T-helper 17 cell (primary cell): ENCODE data around the gene DMRT1. TPM values are rescaled to one million over a fixed set of nuclear protein-coding genes. Genes with fewer than 3 reads are reported as not detected.
"Not testable (repeated sequence)": the region's sequence is repeated elsewhere in the genome, so short reads cannot be mapped to it uniquely, and the experiment has no call there.

Experiments
- ATAC-seq: fragments of 150-1000 bp; cut with Tn5 transposase; 2 replicates; pipeline ENCODE4 v1.10.0; 2021; ENCODE audit warnings: mild to moderate bottlenecking, moderate library complexity
- DNase-seq, 3 donors: peaks; one replicate each; pipeline versions ENCODE4 v3.0.0 to v3.0.0-alpha.2; 2020 to 2021
- H3K9me3 ChIP-seq: one replicate; pipeline ENCODE4 v1.7.0; 2013; ENCODE audit warnings: low read length, mild to moderate bottlenecking; ENCODE audit not compliant: control insufficient read depth, poor library complexity, severe bottlenecking
- H3K27ac Mint-ChIP-seq: one replicate; pipeline ENCODE4 v1.8.0; 2022; ENCODE audit warnings: mild to moderate bottlenecking, moderate library complexity, mixed read lengths
- H3K27me3 Mint-ChIP-seq: one replicate; pipeline ENCODE4 v1.8.0; 2022; ENCODE audit warnings: mixed read lengths
- H3K36me3 Mint-ChIP-seq: one replicate; pipeline ENCODE4 v1.8.0; 2022; ENCODE audit warnings: low read depth, mixed read lengths
- H3K4me1 Mint-ChIP-seq: one replicate; pipeline ENCODE4 v1.8.0; 2022; ENCODE audit warnings: mild to moderate bottlenecking, mixed read lengths
- H3K4me3 Mint-ChIP-seq: one replicate; pipeline ENCODE4 v1.8.0; 2022; ENCODE audit warnings: mild to moderate bottlenecking, moderate library complexity, mixed read lengths
- total RNA-seq, 4 donors: library from RNA in 2 of 4; stranded (reverse) in 2 of 4; gene quantifications; one replicate each; pipeline ENCODE4 v1.2.3 and lab custom pipeline; 2022 to 2026

Gene DMRT1
- total RNA-seq, 2 donors from 2014 or later: not detected

DNA sequence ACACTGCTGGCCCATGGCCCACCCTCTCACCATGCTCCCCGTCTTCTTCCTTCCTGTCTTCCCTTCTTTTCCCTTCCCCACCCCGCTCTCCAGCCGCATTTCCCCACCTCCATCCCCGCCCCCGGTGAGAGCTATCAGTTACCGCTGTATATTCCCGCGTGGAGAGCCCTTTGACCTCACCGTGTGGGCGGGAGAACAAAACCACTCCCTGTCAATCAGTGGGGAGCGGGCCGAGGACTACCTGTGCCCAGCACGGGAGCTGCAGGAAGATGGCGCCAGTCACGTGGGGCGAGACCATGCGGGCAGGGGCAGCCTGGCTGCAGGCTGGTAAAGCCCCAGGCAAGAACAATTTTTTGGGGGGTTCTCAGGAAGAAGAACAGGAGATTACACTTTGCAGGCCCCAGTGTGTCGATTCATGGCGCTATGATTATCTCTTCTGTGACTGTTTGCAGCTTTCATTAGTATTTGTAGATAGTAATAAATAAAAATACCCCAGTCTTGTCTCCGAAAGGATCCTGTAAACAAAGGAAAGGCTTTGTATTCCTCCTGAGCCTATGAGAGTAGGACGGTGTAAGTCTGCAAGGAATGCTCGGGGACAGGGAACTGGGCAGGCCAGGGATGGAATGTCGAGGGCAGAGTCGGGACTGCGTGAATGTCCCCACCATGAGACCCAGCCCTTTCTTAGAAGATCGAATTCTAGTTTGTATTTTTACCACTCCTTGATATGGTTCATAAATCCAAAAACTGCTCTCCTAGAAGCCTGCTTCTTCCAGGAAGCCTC lies 14.8 kb upstream of the DMRT1 start:
- Mint-ChIP-seq H3K27ac (no peak overlapping the region), H3K27me3 (no peaks in the 10 kb centered on the region), H3K4me3 (no peak overlapping the region), H3K4me1 (no peaks in the 10 kb centered on the region), H3K36me3 (no peaks in the 10 kb centered on the region)
- no peaks in the 10 kb centered on the region for H3K9me3 ChIP-seq
- DNase-seq (no peak), ATAC-seq (no peak)

DNA sequence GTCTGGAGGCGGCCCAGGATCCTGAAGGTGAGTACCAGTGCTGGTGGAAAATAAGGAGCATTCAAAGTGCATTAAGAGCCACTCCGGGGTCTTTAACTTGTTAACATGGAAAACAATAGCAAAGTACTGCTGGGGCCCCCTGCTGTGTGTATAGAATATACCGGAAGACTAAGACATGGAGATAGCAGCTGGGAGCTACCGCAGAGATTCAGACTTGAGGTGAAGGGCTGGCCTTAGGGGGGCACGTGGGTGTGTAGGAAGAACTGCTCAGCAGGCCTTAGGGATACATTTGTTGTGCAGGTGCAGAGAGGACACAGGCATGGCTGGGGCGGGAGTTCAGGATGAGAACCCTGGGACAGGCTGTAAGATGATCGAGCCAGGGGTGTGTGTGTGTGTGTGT lies 1.2 kb upstream of the DMRT1 start:
- no peak for DNase-seq
- peak overlapping the region; percentile 54 for H3K4me3 Mint-ChIP-seq

DNA sequence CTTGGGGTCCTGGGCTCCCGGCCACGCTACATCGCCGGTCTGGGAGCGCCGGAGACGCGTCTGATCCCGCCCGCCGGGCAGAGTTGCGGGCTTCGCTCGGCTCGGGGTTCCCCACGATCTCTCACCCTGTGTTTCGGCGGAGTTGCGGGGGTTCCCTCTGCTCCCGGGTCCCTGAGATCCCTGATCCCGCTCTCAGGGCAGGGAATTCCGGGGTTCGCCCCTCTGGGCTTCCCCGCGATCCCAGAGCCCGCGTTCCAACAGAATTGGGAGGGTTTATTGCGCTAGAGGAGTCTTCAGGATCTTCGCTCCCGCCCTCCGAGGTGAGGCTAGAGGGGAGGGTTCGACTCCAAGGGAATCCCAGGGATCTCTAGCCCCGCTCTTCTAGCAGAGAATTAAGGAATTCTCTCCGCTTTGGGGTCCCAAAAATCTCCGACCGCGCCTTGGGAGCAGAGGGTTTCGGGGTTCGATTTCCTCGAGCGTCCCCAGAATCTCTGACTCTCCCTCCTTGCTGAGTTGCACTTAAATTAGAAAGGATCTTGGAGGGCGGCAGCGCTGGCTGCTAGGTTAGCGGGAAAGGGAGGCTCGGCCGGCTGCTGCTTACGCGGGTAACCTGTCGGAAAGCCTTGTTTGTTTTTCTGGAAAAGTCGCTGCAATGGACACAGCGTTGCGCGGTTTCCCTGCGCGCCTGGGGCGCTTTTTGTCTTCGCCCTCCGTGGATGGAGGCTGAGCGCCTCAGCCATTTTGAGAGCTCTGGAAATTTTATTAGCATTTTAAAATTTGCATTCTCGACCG lies 1.3 kb downstream of the DMRT1 start:
- H3K27me3 Mint-ChIP-seq: peaks cover 70% of the 10 kb centered on the region
- no peak for DNase-seq
- H3K36me3 Mint-ChIP-seq: peaks cover 6% of the 10 kb centered on the region
- peaks cover 3% of the 10 kb centered on the region for H3K9me3 ChIP-seq
- peaks cover 9% of the 10 kb centered on the region for H3K4me1 Mint-ChIP-seq
- no peak overlapping the region for H3K27ac Mint-ChIP-seq
- no peak for ATAC-seq
- peak overlapping the region; percentile 25 for H3K4me3 Mint-ChIP-seq

More for the DNA sequence above, 1.2 kb upstream of the DMRT1 start:
- peaks cover 54% of the 10 kb centered on the region for H3K27me3 Mint-ChIP-seq
- no peak for ATAC-seq
- peaks cover 2% of the 10 kb centered on the region for H3K36me3 Mint-ChIP-seq
- H3K27ac Mint-ChIP-seq: no peak overlapping the region
- H3K9me3 ChIP-seq: no peaks in the 10 kb centered on the region
- H3K4me1 Mint-ChIP-seq: peaks cover 5% of the 10 kb centered on the region

DNA sequence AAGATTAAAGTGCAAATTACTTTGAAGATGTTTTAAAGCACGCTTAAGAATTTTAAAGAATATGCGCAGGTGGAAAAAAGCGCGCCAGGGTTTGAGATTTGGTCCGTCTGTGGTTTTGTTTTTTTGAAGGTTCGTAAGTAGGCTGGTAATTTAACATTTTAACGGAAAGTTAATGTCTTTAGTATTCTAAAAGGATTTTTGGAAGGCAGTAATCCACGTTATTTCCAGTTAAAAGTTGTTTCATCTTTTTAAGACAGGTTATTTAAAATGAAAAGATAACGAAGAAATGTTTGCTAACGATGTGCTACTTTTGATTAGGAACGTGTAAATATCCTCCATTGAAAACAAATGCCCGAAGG lies 1.9 kb downstream of the DMRT1 start:
- ATAC-seq (no peak), DNase-seq (no peak)
- peaks cover 71% of the 10 kb centered on the region for H3K27me3 Mint-ChIP-seq
- peaks cover 6% of the 10 kb centered on the region for H3K36me3 Mint-ChIP-seq
- H3K9me3 ChIP-seq: peaks cover 3% of the 10 kb centered on the region
- peaks cover 9% of the 10 kb centered on the region for H3K4me1 Mint-ChIP-seq
- peak overlapping the region; percentile 6 for H3K4me3 Mint-ChIP-seq
- no peak overlapping the region for H3K27ac Mint-ChIP-seq

DNA sequence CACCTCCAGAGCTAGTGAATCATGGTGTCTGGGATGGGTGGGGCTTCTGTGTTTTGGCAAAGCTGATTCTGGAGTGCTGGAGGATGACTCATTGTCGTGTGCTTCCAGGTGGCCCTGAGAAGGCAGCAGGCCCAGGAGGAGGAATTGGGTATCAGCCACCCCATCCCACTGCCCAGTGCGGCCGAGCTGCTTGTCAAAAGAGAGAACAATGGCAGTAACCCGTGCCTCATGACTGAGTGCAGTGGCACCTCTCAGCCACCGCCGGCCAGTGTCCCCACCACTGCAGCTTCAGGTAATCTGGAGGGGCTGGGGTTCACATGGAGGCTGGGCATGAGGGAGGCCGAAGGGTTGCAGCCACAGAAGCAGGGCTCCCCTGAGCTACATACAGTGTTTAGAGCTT lies 5.4 kb downstream of the DMRT1 start:
- DNase-seq (no peak), ATAC-seq (no peak)
- H3K27ac Mint-ChIP-seq: no peak overlapping the region
- H3K9me3 ChIP-seq: peaks cover 3% of the 10 kb centered on the region
- peaks cover 6% of the 10 kb centered on the region for H3K4me1 Mint-ChIP-seq
- peaks cover 4% of the 10 kb centered on the region for H3K36me3 Mint-ChIP-seq
- peaks cover 64% of the 10 kb centered on the region for H3K27me3 Mint-ChIP-seq
- H3K4me3 Mint-ChIP-seq: no peak overlapping the region

DNA sequence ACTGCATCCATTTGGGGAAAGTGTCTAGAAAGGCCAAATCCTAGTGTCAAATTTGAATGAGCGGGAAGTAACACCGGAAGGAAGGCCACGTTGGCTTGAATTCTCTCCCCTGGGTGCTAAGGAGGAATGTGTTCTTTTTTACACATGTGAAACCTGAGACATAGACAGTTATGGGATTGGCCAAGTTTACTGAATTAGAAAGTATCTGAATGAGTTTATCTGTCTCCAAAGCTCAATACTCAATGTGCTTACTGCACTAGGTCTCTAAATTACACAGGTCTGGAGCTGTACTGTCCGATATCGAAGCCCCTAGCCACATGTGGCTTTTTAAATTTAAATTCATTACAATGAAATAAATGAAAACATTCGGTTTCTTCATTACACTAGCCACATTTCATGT lies 6.0 kb downstream of the DMRT1 start:
- DNase-seq (no peak), ATAC-seq (no peak)
- no peak overlapping the region for H3K27ac Mint-ChIP-seq
- peaks cover 4% of the 10 kb centered on the region for H3K36me3 Mint-ChIP-seq
- H3K4me3 Mint-ChIP-seq: no peak overlapping the region
- H3K4me1 Mint-ChIP-seq: peaks cover 6% of the 10 kb centered on the region
- H3K27me3 Mint-ChIP-seq: peaks cover 67% of the 10 kb centered on the region
- peaks cover 3% of the 10 kb centered on the region for H3K9me3 ChIP-seq

DNA sequence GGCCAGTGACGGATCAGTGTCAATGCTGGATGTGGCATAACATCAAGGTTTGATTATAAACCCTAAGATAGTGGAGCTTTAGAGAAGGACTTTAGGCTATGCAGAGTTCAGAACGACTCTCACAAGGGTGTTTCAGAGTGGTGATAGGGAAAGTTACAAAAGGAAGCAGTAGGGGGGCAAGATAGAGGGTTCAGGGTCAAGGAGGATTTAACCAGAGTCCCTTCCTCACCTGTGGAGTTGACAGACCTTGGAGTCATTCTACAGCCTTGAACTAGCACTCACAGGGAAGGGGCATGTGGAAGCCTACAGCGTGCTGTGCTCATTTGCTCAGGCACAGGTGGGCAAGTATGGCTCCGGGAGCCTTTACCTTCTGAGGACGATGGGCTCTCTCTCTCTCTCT lies 7.9 kb downstream of the DMRT1 start:
- H3K27me3 Mint-ChIP-seq: peaks cover 58% of the 10 kb centered on the region

DNA sequence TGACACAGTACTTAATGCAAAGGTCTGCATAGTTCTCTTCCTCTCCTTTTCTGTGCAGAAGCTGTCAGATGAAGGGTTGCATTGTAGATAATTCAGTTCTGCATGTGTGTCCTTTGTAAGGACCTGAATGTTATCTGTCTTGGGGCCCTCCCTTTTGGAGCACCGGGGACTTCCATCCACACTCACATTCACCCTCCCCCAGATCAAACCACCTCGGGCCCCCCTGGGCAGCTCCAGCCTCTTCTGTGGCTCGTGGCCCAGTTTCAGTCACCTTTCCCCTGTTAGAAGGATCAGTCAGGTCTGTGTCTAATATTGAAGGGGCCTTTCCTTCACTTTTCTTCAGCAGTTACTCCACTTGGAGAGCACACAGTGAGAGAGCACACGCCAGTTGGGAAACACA lies 11.0 kb downstream of the DMRT1 start:
- H3K4me3 Mint-ChIP-seq: no peak overlapping the region
- no peaks in the 10 kb centered on the region for H3K36me3 Mint-ChIP-seq
- H3K27me3 Mint-ChIP-seq: peaks cover 30% of the 10 kb centered on the region
- ATAC-seq (no peak), DNase-seq (no peak)
- no peaks in the 10 kb centered on the region for H3K9me3 ChIP-seq
- peak overlapping the region; percentile 27 for H3K27ac Mint-ChIP-seq
- no peaks in the 10 kb centered on the region for H3K4me1 Mint-ChIP-seq

More for the DNA sequence above, 7.9 kb downstream of the DMRT1 start:
- Mint-ChIP-seq H3K4me1 (peaks cover 4% of the 10 kb centered on the region), H3K4me3 (no peak overlapping the region), H3K36me3 (peaks cover 4% of the 10 kb centered on the region), H3K27ac (no peak overlapping the region)
- peaks cover 3% of the 10 kb centered on the region for H3K9me3 ChIP-seq
- DNase-seq: no peak
- ATAC-seq: no peak

DNA sequence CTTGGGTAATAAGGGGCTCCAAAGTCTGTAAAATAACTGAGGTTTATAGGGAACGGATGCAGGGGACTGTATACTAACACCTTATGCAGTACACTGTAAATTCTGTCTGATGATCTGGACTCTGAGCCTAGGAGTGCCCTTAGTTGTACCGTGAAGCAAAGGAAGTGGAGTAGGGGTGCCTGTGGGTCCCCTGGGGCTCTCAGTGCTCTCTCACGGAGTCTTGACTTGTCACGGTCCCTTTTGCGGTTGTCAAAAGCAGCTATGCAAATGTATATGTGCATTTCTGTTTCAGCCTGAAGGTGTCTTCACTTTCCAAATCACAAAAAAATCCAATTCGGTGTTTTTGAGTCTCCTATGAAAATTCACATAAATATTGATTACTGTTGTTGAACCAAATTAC lies 17.8 kb downstream of the DMRT1 start:
- H3K27me3 Mint-ChIP-seq: peaks cover 4% of the 10 kb centered on the region
- no peaks in the 10 kb centered on the region for H3K9me3 ChIP-seq
- H3K27ac Mint-ChIP-seq: no peak overlapping the region
- no peak overlapping the region for H3K4me3 Mint-ChIP-seq
- no peaks in the 10 kb centered on the region for H3K36me3 Mint-ChIP-seq
- no peak for DNase-seq
- H3K4me1 Mint-ChIP-seq: no peaks in the 10 kb centered on the region
- no peak for ATAC-seq

DNA sequence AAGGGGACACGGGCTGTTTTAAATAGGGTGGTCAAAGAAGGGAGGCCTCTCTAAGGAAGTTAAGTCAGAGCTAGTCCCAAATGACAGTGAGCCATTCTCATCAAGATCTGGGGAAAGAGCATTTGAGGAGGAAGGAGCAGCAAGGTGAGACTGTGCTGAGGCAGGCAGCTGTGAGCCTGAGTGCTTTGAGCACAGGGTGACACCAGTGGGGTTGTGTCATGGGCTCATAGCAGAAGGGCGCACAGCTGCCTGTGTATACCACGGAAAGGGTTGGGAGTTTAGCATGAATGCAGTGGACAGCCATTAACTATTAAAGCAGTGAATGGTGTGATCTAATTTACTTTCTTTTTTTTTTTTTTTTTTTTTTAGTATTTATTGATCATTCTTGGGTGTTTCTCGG lies 19.2 kb downstream of the DMRT1 start:
- no peak overlapping the region for H3K27ac Mint-ChIP-seq
- H3K27me3 Mint-ChIP-seq: peaks cover 9% of the 10 kb centered on the region
- no peak overlapping the region for H3K4me3 Mint-ChIP-seq
- no peaks in the 10 kb centered on the region for H3K36me3 Mint-ChIP-seq
- ATAC-seq: no peak
- no peaks in the 10 kb centered on the region for H3K4me1 Mint-ChIP-seq
- no peaks in the 10 kb centered on the region for H3K9me3 ChIP-seq
- DNase-seq: no peak

DNA sequence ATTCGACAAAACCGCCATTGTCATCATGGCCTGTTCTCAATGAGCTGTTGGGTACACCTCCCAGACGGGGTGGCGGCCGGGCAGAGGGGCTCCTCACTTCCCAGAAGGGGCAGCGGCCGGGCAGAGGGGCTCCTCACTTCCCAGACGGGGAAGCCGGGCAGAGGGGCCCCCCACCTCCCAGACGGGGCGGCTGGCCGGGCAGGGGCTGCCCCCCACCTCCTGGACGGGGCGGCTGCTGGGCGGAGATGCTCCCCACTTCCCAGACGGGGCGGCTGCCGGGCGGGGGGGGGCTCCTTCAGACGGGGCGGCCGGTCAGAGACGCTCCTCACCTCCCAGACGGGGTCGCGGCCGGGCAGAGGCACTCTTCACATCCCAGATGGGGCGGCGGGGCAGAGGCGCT lies 20.0 kb downstream of the DMRT1 start:
- H3K4me3 Mint-ChIP-seq, H3K36me3 Mint-ChIP-seq, H3K4me1 Mint-ChIP-seq, DNase-seq, ATAC-seq, H3K27ac Mint-ChIP-seq, H3K9me3 ChIP-seq: not testable (repeated sequence)
- peaks cover 17% of the 10 kb centered on the region for H3K27me3 Mint-ChIP-seq

DNA sequence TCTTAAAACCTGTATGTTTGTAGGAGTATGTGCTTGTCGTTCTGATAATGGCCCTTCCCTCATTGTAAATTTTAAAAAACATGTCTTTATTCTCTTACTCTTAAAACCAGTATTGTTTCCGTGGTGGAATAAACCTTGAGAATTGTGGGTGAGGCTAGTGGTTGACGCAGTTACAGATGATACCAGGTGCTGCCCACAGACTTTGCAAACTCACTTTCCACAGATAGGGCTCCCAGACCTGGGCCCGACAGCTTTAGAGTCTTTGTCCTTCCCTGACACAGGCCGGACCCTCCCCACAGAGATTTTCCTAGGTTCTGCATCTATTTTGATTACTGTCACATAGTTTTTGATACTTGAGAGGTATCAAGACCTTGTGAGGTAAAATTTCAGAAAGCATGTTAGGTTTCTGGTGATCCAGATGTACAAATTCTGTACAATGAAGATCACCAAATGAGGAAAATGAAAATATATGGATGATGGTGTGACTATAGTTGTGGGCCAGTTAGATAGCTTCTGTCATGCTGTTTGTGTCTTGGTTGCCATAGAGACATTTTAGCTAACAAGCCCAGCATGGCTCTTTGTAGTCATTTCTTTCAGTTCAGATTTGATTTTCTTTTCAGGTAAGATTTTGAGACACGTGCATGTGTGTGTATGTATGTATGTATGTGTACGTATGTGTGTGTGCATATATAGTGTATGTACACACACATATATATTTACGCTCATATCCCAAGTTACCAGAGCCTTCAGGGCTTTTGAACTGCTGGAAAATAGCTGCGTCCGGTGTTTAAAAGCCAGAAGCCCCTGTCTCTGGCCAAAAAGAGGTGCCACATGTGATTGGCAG lies 33.8 kb downstream of the DMRT1 start:
- Mint-ChIP-seq H3K27ac (no peak overlapping the region), H3K4me3 (no peak overlapping the region), H3K27me3 (peaks cover 50% of the 10 kb centered on the region), H3K4me1 (no peaks in the 10 kb centered on the region), H3K36me3 (no peaks in the 10 kb centered on the region)
- DNase-seq: no peak
- ATAC-seq: no peak
- no peaks in the 10 kb centered on the region for H3K9me3 ChIP-seq

DNA sequence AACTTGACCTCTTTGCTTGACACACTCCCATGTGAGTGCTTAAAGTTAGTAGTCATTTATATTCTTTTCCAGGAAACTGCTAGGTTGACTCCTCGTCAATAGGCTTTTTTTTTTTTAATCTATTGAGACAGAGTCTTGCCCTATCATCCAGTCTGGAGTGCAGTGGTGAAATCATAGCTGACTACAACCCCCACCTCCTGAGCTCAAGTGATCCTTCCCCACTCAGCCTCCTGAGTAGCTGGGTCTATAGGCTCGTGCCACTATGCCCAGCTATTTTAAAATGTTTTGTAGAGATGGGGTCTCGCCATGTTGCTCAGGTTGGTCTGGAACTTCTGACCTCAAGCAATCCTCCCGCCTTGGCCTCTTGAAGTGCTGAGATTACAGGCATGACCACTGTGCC lies 34.9 kb downstream of the DMRT1 start:
- no peak overlapping the region for H3K4me3 Mint-ChIP-seq
- H3K27ac Mint-ChIP-seq: no peak overlapping the region
- peaks cover 60% of the 10 kb centered on the region for H3K27me3 Mint-ChIP-seq
- no peaks in the 10 kb centered on the region for H3K9me3 ChIP-seq
- ATAC-seq (no peak), DNase-seq (no peak)
- no peaks in the 10 kb centered on the region for H3K36me3 Mint-ChIP-seq
- peaks cover 2% of the 10 kb centered on the region for H3K4me1 Mint-ChIP-seq
